Heart left ventricle (tissue), 16 donors: ENCODE data around the gene PSRC1. TPM values are rescaled to one million over a fixed set of nuclear protein-coding genes. Genes with fewer than 3 reads are reported as not detected.

Experiments used
- ATAC-seq, 4 donors: fragments of 200-7000 bp; cut with Tn5 transposase; one replicate each; pipeline ENCODE4 v1.9.1; 2020 to 2022; ENCODE audit warnings: moderate library complexity in 4 of 4, mild to moderate bottlenecking in 3 of 4, moderate number of reproducible peaks in 1 of 4
- DNase-seq, 5 donors: peaks; one replicate each; pipeline ENCODE4 v3.0.0-alpha.2; 2020
- H3K27ac ChIP-seq, 12 donors: fragments of 200-600 bp; sonication (generic) in 4 of 12; one replicate each; pipeline versions ENCODE4 v1.5.0 to v1.8.0; 2016 to 2022; ENCODE audit warnings: mild to moderate bottlenecking in 2 of 12
- H3K27me3 ChIP-seq, 9 donors: fragments of 200-600 bp; sonication (generic) in 2 of 9; one replicate each; pipeline versions ENCODE4 v1.5.1 to v1.8.0; 2016 to 2022; ENCODE audit warnings: mild to moderate bottlenecking in 3 of 9
- H3K36me3 ChIP-seq, 9 donors: fragments of 200-600 bp; sonication (generic) in 2 of 9; one replicate each; pipeline versions ENCODE4 v1.5.0 to v1.8.0; 2018 to 2022; ENCODE audit warnings: mild to moderate bottlenecking in 2 of 9
- H3K4me1 ChIP-seq, 12 donors: fragments of 200-600 bp; sonication (generic) in 4 of 12; one replicate each; pipeline versions ENCODE4 v1.5.0 to v1.8.0; 2016 to 2022; ENCODE audit warnings: mild to moderate bottlenecking in 3 of 12
- H3K4me3 ChIP-seq, 12 donors: fragments of 200-600 bp; sonication (generic) in 4 of 12; one replicate each; pipeline versions ENCODE4 v1.5.0 to v1.8.0; 2017 to 2022; ENCODE audit warnings: mild to moderate bottlenecking in 9 of 12, moderate library complexity in 4 of 12
- H3K9me3 ChIP-seq, 12 donors: fragments of 200-600 bp; sonication (generic) in 4 of 12; one replicate each; pipeline versions ENCODE4 v1.5.0 to v1.8.0; 2016 to 2022; ENCODE audit warnings: mild to moderate bottlenecking in 1 of 12
- CTCF ChIP-seq, 12 donors: fragments of 200-600 bp; sonication (generic) in 4 of 12; IDR thresholded peaks; one replicate each; pipeline versions ENCODE4 v1.5.0 to v1.8.0; 2018 to 2022; ENCODE audit warnings: antibody characterized with exemption in 12 of 12, mild to moderate bottlenecking in 5 of 12
- POLR2A ChIP-seq, 2 donors: fragments of 450-650 bp; IDR thresholded peaks; one replicate each; pipeline ENCODE4 v1.6.1; 2017; ENCODE audit warnings: antibody characterized with exemption in 2 of 2, mild to moderate bottlenecking in 2 of 2, moderate library complexity in 2 of 2
- WGBS, 4 donors: extraction: QIAGEN DNeasy Blood & Tissue Kit in 2 of 4; methylation state at CpG; one replicate each; pipeline versions ENCODE4 v1.1.5 to v1.1.7; 2013 to 2018; 5-methylcytosine and 5-hydroxymethylcytosine counted together
- intact Hi-C, 10 donors: fragments of 100-400 bp; cut with DNase I; formaldehyde crosslinking; loops; one replicate each; pipeline versions ENCODE4 v1.11.1 to v1.14.2; 2022
- polyA plus RNA-seq, 2 donors: library from polyadenylated mRNA; stranded (reverse); fragments of 200-250 nt; gene quantifications; one replicate each; pipeline ENCODE4 v1.2.3, GENCODE V29; 2013
- total RNA-seq, 9 donors: library from RNA; depleted of rRNA in 2 of 9; stranded (reverse); fragments of >200 nt in 2 of 9; fragmentation: NEBNext Ultra II Directional in 3 of 9; extraction: Animal tissue kit (Norgen Biotek cat#: 25700) in 3 of 9; gene quantifications; one replicate each; pipeline versions ENCODE4 v1.1.0 to v1.2.4, GENCODE V29; 2016 to 2023
- donor health status: ischemic (EF 13 %, LVEDD 7.1; RV severe dilation, severe dysfunction).
- donor health status: healthy with polysubstance abuse.
- donor health status: DM: no; HTN: yes; CAD: no.
- donor health status: DM: no; HTN: no; CAD: no.
- donor health status: ischemic (EF 25% LVEDD 6.9; RV normal size, moderate dysfunction).
- donor health status: ischemic (EF 25% LVEDD 5.7; RV mildly dilated, moderate dysfunction).
- donor health status: healthy.
- donor health status: DM: yes; HTN: yes; CAD: no.
- donor health status: ischemic (EF 35%, LVEDD 5.7; RV mildly dilated, moderate dysfunction).
- donor health status: nonischemic (EF 11% LVEDD 7.7; RV severe dilation, severe dysfunction).
- donor health status: DM: yes; HTN: yes; CAD: no.
- donor health status: PGD.
- donor health status: ischemic (EF 29% LVEDD 5.4; RV normal size, mild dysfunction).
- donor health status: nonischemic (EF 23%, LVEDD 6.1; RV moderate dilation, normal function).

PSRC1 gene
- total and polyA plus RNA-seq, 11 donors = 0.23 to 3.6 (median 0.85) TPM; not detected in 1

DNA sequence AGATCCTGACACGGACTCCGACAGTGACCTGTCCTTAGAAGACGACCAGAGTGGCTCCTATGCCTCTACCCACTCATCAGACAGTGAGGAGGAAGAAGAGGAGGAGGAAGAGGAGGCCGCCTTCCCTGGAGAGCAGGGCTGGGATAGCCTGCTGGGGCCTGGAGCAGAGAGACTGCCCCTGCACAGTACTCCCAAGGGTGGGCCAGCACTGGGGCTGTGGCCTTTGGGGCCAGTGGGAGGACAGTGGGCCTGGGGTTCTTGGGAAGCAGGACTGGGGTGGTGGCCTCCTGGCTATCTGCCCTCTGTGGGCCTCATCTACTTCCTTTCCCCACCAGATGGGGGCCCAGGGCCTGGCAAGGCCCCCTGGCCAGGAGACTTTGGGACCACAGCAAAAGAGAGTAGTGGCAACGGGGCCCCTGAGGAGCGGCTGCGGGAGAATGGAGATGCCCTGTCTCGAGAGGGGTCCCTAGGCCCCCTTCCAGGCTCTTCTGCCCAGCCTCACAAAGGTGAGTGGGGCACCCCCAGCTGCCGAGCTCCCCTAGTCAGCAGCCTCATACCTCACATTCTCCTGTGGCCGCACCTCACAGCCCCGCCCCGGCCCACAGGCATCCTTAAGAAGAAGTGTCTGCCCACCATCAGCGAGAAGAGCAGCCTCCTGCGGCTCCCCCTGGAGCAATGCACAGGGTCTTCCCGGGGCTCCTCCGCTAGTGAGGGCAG, 10.0 kb downstream of the PSRC1 start:
- intact Hi-C loops = loop anchor here in 1 of 10 donors (10.0 kb wide), 1 partner anchor 262 kb away; the partner anchor contains the start of gene GPR61
- peak overlapping the region in 1 of 12 donors; percentile 11 for H3K27ac ChIP-seq

GRCh38 chr1:109272021-109272799, 10.7 kb downstream of the PSRC1 start:
- TF ChIP-seq CTCF (IDR thresholded peaks at IDR 0.05) (no peak), POLR2A (IDR thresholded peaks at IDR 0.05) (no peak)
- Histone ChIP-seq H3K4me1 (peaks cover 0 to 3% (median under 1%) of the 10 kb centered on the region in 12 donors), H3K27me3 (no peaks in the 10 kb centered on the region), H3K36me3 (no peaks in the 10 kb centered on the region), H3K9me3 (no peaks in the 10 kb centered on the region), H3K4me3 (no peak overlapping the region), H3K27ac (no peak overlapping the region)
- WGBS, 4 donors = 78 to 85% (median 81%) methylated on average over 12 to 13 of the region's 13 CpGs
- ATAC-seq (peak in 1 of 4 donors; percentile 16), DNase-seq (peak in 2 of 5 donors; percentile 56 to 61)
- intact Hi-C loops = loop anchor here in 1 of 10 donors (10.0 kb wide), 1 partner anchor 263 kb away; the partner anchor contains the start of gene GPR61

More for the DNA sequence above, 10.0 kb downstream of the PSRC1 start:
- H3K4me1 ChIP-seq = peaks cover 0 to 7% (median 1%) of the 10 kb centered on the region in 12 donors
- H3K27me3 ChIP-seq = no peaks in the 10 kb centered on the region
- H3K36me3 ChIP-seq = no peaks in the 10 kb centered on the region
- no peaks in the 10 kb centered on the region for H3K9me3 ChIP-seq
- peak in 1 of 4 donors; percentile 19 for ATAC-seq
- DNase-seq = no peak
- H3K4me3 ChIP-seq = no peak overlapping the region
- TF ChIP-seq POLR2A (IDR thresholded peaks at IDR 0.05) (no peak), CTCF (IDR thresholded peaks at IDR 0.05) (no peak)
- WGBS, 4 donors = 83 to 90% (median 86%) methylated on average over 9 to 16 of the region's 16 CpGs

GRCh38 chr1:109271458-109271857, 11.5 kb downstream of the PSRC1 start:
- WGBS, 4 donors = 91 to 92% (median 91%) methylated on average over 6 of the region's 6 CpGs
- DNase-seq (no peak), ATAC-seq (no peak)
- TF ChIP-seq POLR2A (IDR thresholded peaks at IDR 0.05) (no peak), CTCF (IDR thresholded peaks at IDR 0.05) (no peak)
- H3K4me3 ChIP-seq = no peak overlapping the region
- H3K36me3 ChIP-seq = no peaks in the 10 kb centered on the region
- intact Hi-C loops = loop anchor here in 1 of 10 donors (10.0 kb wide), 1 partner anchor 263 kb away; the partner anchor contains the start of gene GPR61
- no peaks in the 10 kb centered on the region for H3K27me3 ChIP-seq
- no peaks in the 10 kb centered on the region for H3K9me3 ChIP-seq
- no peaks in the 10 kb centered on the region for H3K4me1 ChIP-seq
- no peak overlapping the region for H3K27ac ChIP-seq
